Psoas muscle (tissue), 8 donors: ENCODE measurements around the gene SLC6A17. TPM values are rescaled to one million over a fixed set of nuclear protein-coding genes. Genes with fewer than 3 reads are reported as not detected.

Source experiments
- ATAC-seq, 4 donors: fragments of 200-7000 bp; cut with Tn5 transposase; one replicate each; pipeline ENCODE4 v1.9.1; 2020; ENCODE audit warnings: moderate library complexity in 3 of 4, mild to moderate bottlenecking in 2 of 4
- DNase-seq, 2 donors: peaks; one replicate each; pipeline ENCODE4 v3.0.0-alpha.2; 2020
- H3K27ac ChIP-seq: fragments of 200-600 bp; one replicate; pipeline ENCODE4 v1.8.0; 2022
- H3K27me3 ChIP-seq, 3 donors: fragments of 200-600 bp in 1 of 3; one replicate each; pipeline versions ENCODE4 v1.6.1 to v1.8.0; 2013 to 2022; ENCODE audit warnings: low read length in 2 of 3, mild to moderate bottlenecking in 2 of 3, moderate library complexity in 1 of 3; ENCODE audit not compliant: insufficient read depth in 3 of 3
- H3K36me3 ChIP-seq, 2 donors: fragments of 200-600 bp in 1 of 2; one replicate each; pipeline versions ENCODE4 v1.6.1 to v1.8.0; 2013 to 2022; ENCODE audit warnings: low read depth in 1 of 2, mild to moderate bottlenecking in 1 of 2, moderate library complexity in 1 of 2; ENCODE audit not compliant: insufficient read depth in 1 of 2
- H3K4me1 ChIP-seq: fragments of 200-600 bp; one replicate; pipeline ENCODE4 v1.8.0; 2022
- H3K4me3 ChIP-seq: fragments of 200-600 bp; one replicate; pipeline ENCODE4 v1.8.0; 2022; ENCODE audit warnings: mild to moderate bottlenecking
- H3K9me3 ChIP-seq: fragments of 200-600 bp; one replicate; pipeline ENCODE4 v1.8.0; 2022
- WGBS, 3 donors: extraction: QIAGEN DNeasy Blood & Tissue Kit; methylation state at CpG; one replicate each; pipeline versions ENCODE4 v1.1.6 to v1.1.7; 2013; 5-methylcytosine and 5-hydroxymethylcytosine counted together
- intact Hi-C, 2 donors: fragments of 100-400 bp; cut with DNase I; formaldehyde crosslinking; loops; one replicate each; pipeline versions ENCODE4 v1.11.0 to v1.14.2; 2022
- polyA plus RNA-seq, 3 donors: library from polyadenylated mRNA; stranded (reverse); fragments of 200-250 nt; gene quantifications; one replicate each; pipeline ENCODE4 v1.2.3, GENCODE V29; 2013
- total RNA-seq, 4 donors: library from RNA; stranded (reverse); fragmentation: NEBNext Ultra II Directional in 2 of 4; extraction: Animal tissue kit (Norgen Biotek cat#: 25700) in 2 of 4; gene quantifications; one replicate each; pipeline versions ENCODE4 v1.2.1 to v1.2.4, GENCODE V29; 2021 to 2023
- TF ChIP-seq, protein P1 (sequence below): fragments of 200-600 bp; IDR thresholded peaks from one replicate; pipeline ENCODE4 v1.8.0; 2022; ENCODE audit warnings: antibody characterized with exemption
- donor health status: healthy with polysubstance abuse.
- donor health status: DM: no; HTN: no; CAD: no; lungs with moderate emphysema.
- donor health status: Bipolar disorder and iron deficiency.
- donor health status: healthy.
- donor health status: DM: yes; HTN: yes; CAD: no.
- donor health status: DM: no; HTN: no; CAD: no.
- donor health status: DM: no; HTN: no; CAD: no.
- donor health status: DM: yes; HTN: yes; CAD: no.

The SLC6A17 gene
- total and polyA plus RNA-seq, 7 donors: 0.03 to 0.19 (median 0.10) TPM

GRCh38 chr1:110123224-110123623, 27.1 kb upstream of the SLC6A17 start:
- ATAC-seq (no peak), DNase-seq (no peak)
- H3K4me1 ChIP-seq: no peaks in the 10 kb centered on the region
- H3K27ac ChIP-seq: no peak overlapping the region
- H3K36me3 ChIP-seq: no peaks in the 10 kb centered on the region
- TF ChIP-seq, protein P1, sequence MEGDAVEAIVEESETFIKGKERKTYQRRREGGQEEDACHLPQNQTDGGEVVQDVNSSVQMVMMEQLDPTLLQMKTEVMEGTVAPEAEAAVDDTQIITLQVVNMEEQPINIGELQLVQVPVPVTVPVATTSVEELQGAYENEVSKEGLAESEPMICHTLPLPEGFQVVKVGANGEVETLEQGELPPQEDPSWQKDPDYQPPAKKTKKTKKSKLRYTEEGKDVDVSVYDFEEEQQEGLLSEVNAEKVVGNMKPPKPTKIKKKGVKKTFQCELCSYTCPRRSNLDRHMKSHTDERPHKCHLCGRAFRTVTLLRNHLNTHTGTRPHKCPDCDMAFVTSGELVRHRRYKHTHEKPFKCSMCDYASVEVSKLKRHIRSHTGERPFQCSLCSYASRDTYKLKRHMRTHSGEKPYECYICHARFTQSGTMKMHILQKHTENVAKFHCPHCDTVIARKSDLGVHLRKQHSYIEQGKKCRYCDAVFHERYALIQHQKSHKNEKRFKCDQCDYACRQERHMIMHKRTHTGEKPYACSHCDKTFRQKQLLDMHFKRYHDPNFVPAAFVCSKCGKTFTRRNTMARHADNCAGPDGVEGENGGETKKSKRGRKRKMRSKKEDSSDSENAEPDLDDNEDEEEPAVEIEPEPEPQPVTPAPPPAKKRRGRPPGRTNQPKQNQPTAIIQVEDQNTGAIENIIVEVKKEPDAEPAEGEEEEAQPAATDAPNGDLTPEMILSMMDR: no peak
- no peak overlapping the region for H3K4me3 ChIP-seq
- 36 to 52% (median 45%) methylated on average over 3 of the region's 3 CpGs for whole genome bisulfite sequencing, 3 donors
- intact Hi-C loops: no loop called here
- peaks cover 7% of the 10 kb centered on the region for H3K9me3 ChIP-seq
- H3K27me3 ChIP-seq: peaks cover 0 to 15% (median 4%) of the 10 kb centered on the region in 3 donors

DNA sequence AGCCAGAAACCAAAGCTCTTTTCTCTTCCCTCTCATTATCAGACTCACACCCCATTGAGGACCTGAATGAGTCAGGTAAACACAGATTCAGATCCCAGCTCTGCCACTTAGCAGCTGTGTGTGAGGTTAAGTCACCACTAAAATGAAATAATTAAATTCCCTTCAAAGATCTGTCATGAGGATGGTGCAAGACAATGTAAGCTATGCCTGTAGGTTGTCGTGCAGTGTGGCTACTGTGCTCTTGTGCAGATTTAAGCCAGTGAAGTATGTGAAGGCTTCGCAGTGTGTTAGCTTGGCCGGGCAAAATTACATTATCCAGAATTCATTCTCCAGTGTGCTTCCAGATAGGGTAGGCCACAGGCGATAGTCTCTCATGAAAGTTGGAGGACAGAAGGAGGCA, 24.5 kb upstream of the SLC6A17 start:
- no peak overlapping the region for H3K4me3 ChIP-seq
- no peaks in the 10 kb centered on the region for H3K4me1 ChIP-seq
- ATAC-seq: no peak
- peaks cover 0 to 37% (median 4%) of the 10 kb centered on the region in 3 donors for H3K27me3 ChIP-seq
- H3K9me3 ChIP-seq: peaks cover 7% of the 10 kb centered on the region
- no peak overlapping the region for H3K27ac ChIP-seq
- DNase-seq: no peak
- 95 to 99% (median 97%) methylated on average over 4 of the region's 4 CpGs for WGBS, 3 donors
- TF ChIP-seq, protein P1: no peak
- H3K36me3 ChIP-seq: no peaks in the 10 kb centered on the region
- intact Hi-C loops: no loop called here

DNA sequence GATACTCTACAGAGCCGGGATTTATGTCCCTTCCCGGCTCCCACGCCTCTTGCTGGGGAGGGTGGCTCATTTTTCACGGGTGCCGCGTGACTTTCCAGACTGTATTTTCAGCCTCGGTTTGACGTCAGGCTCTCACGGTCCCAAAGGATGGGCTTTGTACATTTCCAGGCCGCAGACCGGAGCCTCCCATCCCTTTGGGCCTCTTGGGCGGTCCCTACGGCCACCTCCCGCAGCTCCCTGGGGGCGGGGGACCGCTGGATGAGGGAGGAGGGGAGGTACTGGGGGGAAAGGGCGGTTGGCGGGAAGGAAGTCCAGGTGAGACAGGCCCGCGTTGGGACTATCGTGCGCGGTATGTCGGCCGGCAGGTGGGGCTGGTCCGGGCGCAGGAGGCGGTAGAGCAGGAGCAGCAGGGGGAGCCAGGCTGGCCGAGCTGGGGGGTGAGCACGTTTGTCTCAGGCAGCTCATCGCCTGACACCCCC, 20.1 kb upstream of the SLC6A17 start:
- 3 to 4% (median 3%) methylated on average over 26 to 31 of the region's 31 CpGs for WGBS, 3 donors
- DNase-seq (peak in 1 of 2 donors; percentile 60), ATAC-seq (peak in 2 of 4 donors; percentile 37 to 43)
- Histone ChIP-seq H3K27ac (no peak overlapping the region), H3K27me3 (peaks cover 0 to 25% (median 4%) of the 10 kb centered on the region in 3 donors), H3K4me1 (no peaks in the 10 kb centered on the region), H3K9me3 (peaks cover 7% of the 10 kb centered on the region), H3K36me3 (no peaks in the 10 kb centered on the region), H3K4me3 (no peak overlapping the region)
- intact Hi-C loops: no loop called here
- TF ChIP-seq, protein P1: no peak

GRCh38 chr1:110130989-110131388, 19.3 kb upstream of the SLC6A17 start:
- TF ChIP-seq, protein P1: no peak
- Histone ChIP-seq H3K27me3 (peaks cover 0 to 32% (median 4%) of the 10 kb centered on the region in 3 donors), H3K36me3 (no peaks in the 10 kb centered on the region), H3K9me3 (peaks cover 5% of the 10 kb centered on the region), H3K4me1 (no peaks in the 10 kb centered on the region), H3K4me3 (no peak overlapping the region), H3K27ac (no peak overlapping the region)
- no peak for DNase-seq
- intact Hi-C loops: no loop called here
- ATAC-seq: no peak
- 58 to 72% (median 69%) methylated on average over 7 of the region's 7 CpGs for WGBS, 3 donors

GRCh38 chr1:110132682-110133081, 17.6 kb upstream of the SLC6A17 start:
- ATAC-seq (no peak), DNase-seq (no peak)
- no peak overlapping the region for H3K4me3 ChIP-seq
- H3K4me1 ChIP-seq: no peaks in the 10 kb centered on the region
- H3K27ac ChIP-seq: no peak overlapping the region
- peaks cover 0 to 43% (median 0%) of the 10 kb centered on the region in 3 donors for H3K27me3 ChIP-seq
- TF ChIP-seq, protein P1: no peak
- intact Hi-C loops: no loop called here
- no peaks in the 10 kb centered on the region for H3K9me3 ChIP-seq
- H3K36me3 ChIP-seq: no peaks in the 10 kb centered on the region
